Measurements from ENCODE around the gene C20orf202. TPM values are rescaled to one million over a fixed set of nuclear protein-coding genes. Genes with fewer than 3 reads are reported as not detected.
"Not testable (repeated sequence)": the region's sequence is repeated elsewhere in the genome, so short reads cannot be mapped to it uniquely, and the experiment has no call there.

Gene C20orf202
- total RNA-seq, 1 donor from 2014 or later: 1.2 TPM

GRCh38 chr20:1247689-1248088, 44.4 kb downstream of the C20orf202 start:
- no peak for DNase-seq (ENCODE audit: low spot score)

- DNase-seq (ENCODE audit: low spot score): not testable (repeated sequence)
Observed at GRCh38 chr20:1250282-1250681, 47.0 kb downstream of the C20orf202 start.

- no peak for DNase-seq (ENCODE audit: low spot score)
Observed at GRCh38 chr20:1252416-1252815, 49.2 kb downstream of the C20orf202 start.

GRCh38 chr20:1254254-1254653, 51.0 kb downstream of the C20orf202 start:
- DNase-seq (ENCODE audit: low spot score): no peak

GRCh38 chr20:1255675-1256074, 52.4 kb downstream of the C20orf202 start:
- no peak for DNase-seq (ENCODE audit: low spot score)

Other genes starting within 250 kb of the C20orf202 start
- gene RSPO4, start 201.1 kb upstream of the C20orf202 start, total RNA-seq (ENCODE audit: insufficient read depth, low replicate concordance): not detected
- gene PSMF1, start 84.9 kb upstream of the C20orf202 start, total RNA-seq (ENCODE audit: insufficient read depth, low replicate concordance): 14.9 TPM
- 3.4 TPM for gene TMEM74B, start 18.5 kb upstream of the C20orf202 start, total RNA-seq (ENCODE audit: insufficient read depth, low replicate concordance)
- gene RAD21L1, start 22.6 kb downstream of the C20orf202 start, total RNA-seq (ENCODE audit: insufficient read depth, low replicate concordance): 19.5 TPM
- 1.9 TPM for gene SNPH, start 62.8 kb downstream of the C20orf202 start, total RNA-seq (ENCODE audit: insufficient read depth, low replicate concordance)
- 7.9 TPM for gene SDCBP2, start 125.7 kb downstream of the C20orf202 start, total RNA-seq (ENCODE audit: insufficient read depth, low replicate concordance)
- 68.6 TPM for gene FKBP1A, start 189.6 kb downstream of the C20orf202 start, total RNA-seq (ENCODE audit: insufficient read depth, low replicate concordance)